Measurements from ENCODE around the gene ASB9. TPM values are rescaled to one million over a fixed set of nuclear protein-coding genes. Genes with fewer than 3 reads are reported as not detected.
"Not testable (repeated sequence)": the region's sequence is repeated elsewhere in the genome, so short reads cannot be mapped to it uniquely, and the experiment has no call there.

The ASB9 gene
- total and polyA plus RNA-seq, 2 donors (not counting 3 experiments of a cell fraction or from before 2014, with no cell fraction given) = 6.5 to 7.6 TPM

DNA sequence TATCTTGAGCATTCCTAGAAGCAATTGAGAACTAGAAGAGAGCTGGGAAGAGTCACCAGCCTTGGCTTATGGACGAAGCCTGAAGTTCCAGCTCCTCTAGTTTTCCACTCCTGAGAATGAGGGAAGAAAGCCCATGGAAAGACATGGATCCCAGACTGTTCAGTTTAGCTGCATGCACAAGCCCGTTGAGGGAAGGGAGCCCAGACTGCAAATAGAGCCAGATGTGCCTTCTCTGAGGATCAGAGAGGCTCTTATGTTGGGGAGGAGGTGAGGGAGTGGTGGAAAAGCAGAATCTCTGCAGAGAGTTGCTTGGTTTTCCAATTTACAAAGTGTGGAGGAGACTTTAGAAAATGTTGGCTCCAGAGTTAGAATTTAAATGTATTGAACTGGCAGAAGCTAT lies 69.0 kb downstream of the ASB9 start:
- H3K36me3 ChIP-seq (ENCODE audit: control insufficient read depth in 2 of 2, extremely low read depth in 1 of 2, insufficient read depth in 2 of 2, low read length in 2 of 2) = no peaks in the 10 kb centered on the region
- no peaks in the 10 kb centered on the region for H3K9me3 ChIP-seq (replicated peaks; ENCODE audit: control insufficient read depth, insufficient read depth, low read length)
- no peaks in the 10 kb centered on the region for H3K79me2 ChIP-seq (ENCODE audit: control insufficient read depth, insufficient read depth, low read length)
- H2AFZ ChIP-seq (ENCODE audit: low read depth, low read length) = no peak overlapping the region
- TF ChIP-seq, protein P1, sequence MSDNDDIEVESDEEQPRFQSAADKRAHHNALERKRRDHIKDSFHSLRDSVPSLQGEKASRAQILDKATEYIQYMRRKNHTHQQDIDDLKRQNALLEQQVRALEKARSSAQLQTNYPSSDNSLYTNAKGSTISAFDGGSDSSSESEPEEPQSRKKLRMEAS (IDR thresholded peaks at IDR 0.05; ENCODE audit: insufficient read depth, insufficient read length) = no peak
- TF ChIP-seq JUN (IDR thresholded peaks at IDR 0.05; ENCODE audit: borderline replicate concordance, insufficient read depth, insufficient read length, low read depth) = no peak
- TF ChIP-seq GATA2 (IDR thresholded peaks at IDR 0.05; ENCODE audit: insufficient read depth, insufficient read length, low read depth, low read length) = no peak
- no peak for TF ChIP-seq POLR2AphosphoS5 (IDR thresholded peaks at IDR 0.05; ENCODE audit: insufficient read depth, low read depth, low read length)
- TF ChIP-seq FOS (IDR thresholded peaks at IDR 0.05; ENCODE audit: borderline replicate concordance, insufficient read depth, low read length) = no peak
- no peak for TF ChIP-seq EZH2 (IDR thresholded peaks at IDR 0.05; ENCODE audit: borderline replicate concordance, low read depth, low read length, severe bottlenecking)
- TF ChIP-seq POLR2A (IDR thresholded peaks at IDR 0.05; ENCODE audit: low read depth, low read length) = no peak
- TF ChIP-seq, protein P2, sequence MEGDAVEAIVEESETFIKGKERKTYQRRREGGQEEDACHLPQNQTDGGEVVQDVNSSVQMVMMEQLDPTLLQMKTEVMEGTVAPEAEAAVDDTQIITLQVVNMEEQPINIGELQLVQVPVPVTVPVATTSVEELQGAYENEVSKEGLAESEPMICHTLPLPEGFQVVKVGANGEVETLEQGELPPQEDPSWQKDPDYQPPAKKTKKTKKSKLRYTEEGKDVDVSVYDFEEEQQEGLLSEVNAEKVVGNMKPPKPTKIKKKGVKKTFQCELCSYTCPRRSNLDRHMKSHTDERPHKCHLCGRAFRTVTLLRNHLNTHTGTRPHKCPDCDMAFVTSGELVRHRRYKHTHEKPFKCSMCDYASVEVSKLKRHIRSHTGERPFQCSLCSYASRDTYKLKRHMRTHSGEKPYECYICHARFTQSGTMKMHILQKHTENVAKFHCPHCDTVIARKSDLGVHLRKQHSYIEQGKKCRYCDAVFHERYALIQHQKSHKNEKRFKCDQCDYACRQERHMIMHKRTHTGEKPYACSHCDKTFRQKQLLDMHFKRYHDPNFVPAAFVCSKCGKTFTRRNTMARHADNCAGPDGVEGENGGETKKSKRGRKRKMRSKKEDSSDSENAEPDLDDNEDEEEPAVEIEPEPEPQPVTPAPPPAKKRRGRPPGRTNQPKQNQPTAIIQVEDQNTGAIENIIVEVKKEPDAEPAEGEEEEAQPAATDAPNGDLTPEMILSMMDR (IDR thresholded peaks at IDR 0.05; ENCODE audit: extremely low read depth in 1 of 2, insufficient read depth in 1 of 2, low read depth in 1 of 2, low read length in 2 of 2) = no peak
- no peak for TF ChIP-seq MYC (IDR thresholded peaks at IDR 0.05; ENCODE audit: low read depth, low read length)
- H3K9ac ChIP-seq (replicated peaks; ENCODE audit: extremely low read depth, insufficient read depth, low read length) = no peak overlapping the region
- no peak overlapping the region for H3K4me3 ChIP-seq (replicated peaks in 1 of 3; ENCODE audit: insufficient read depth in 1 of 3, low read depth in 1 of 3, low read length in 3 of 3)
- dilution Hi-C loops (cut with MboI; ENCODE audit: extremely low pct_ligation_motif_present, low sequenced_read_pairs) (no loop called here), intact Hi-C loops (cut with micrococcal nuclease) (no loop called here)
- no peaks in the 10 kb centered on the region for H3K4me1 ChIP-seq (ENCODE audit: control insufficient read depth, extremely low read depth, insufficient read depth, low read length)
- BruUV-seq (replicated peaks) = no TSS peak
- ChIA-PET CTCF (no interaction called here), POLR2A (no interaction called here)
- DNase-seq (ENCODE audit: low read depth, low spot score) = no peak
- H3K27ac ChIP-seq (ENCODE audit: insufficient read depth, low read depth, low read length) = no peak overlapping the region
- no peaks in the 10 kb centered on the region for H3K9me1 ChIP-seq (replicated peaks; ENCODE audit: control insufficient read depth, extremely low read depth, insufficient read depth, low read length)
- H3K4me2 ChIP-seq (ENCODE audit: insufficient read depth, low read length) = no peak overlapping the region
- no peak for FAIRE-seq
- H4K20me1 ChIP-seq (replicated peaks; ENCODE audit: control insufficient read depth, extremely low read depth, insufficient read depth, low read length) = no peaks in the 10 kb centered on the region
- no peaks in the 10 kb centered on the region for H3K27me3 ChIP-seq (ENCODE audit: control insufficient read depth in 2 of 2, insufficient read depth in 2 of 2, low read length in 2 of 2)

- H3K79me2 ChIP-seq (ENCODE audit: control insufficient read depth, insufficient read depth, low read length); dilution Hi-C loops (cut with MboI; ENCODE audit: extremely low pct_ligation_motif_present, low sequenced_read_pairs); H3K27ac ChIP-seq (ENCODE audit: insufficient read depth, low read depth, low read length); H3K4me1 ChIP-seq (ENCODE audit: control insufficient read depth, extremely low read depth, insufficient read depth, low read length); H3K9me1 ChIP-seq (replicated peaks; ENCODE audit: control insufficient read depth, extremely low read depth, insufficient read depth, low read length); H2AFZ ChIP-seq (ENCODE audit: low read depth, low read length); H4K20me1 ChIP-seq (replicated peaks; ENCODE audit: control insufficient read depth, extremely low read depth, insufficient read depth, low read length); H3K9me3 ChIP-seq (replicated peaks; ENCODE audit: control insufficient read depth, insufficient read depth, low read length); BruUV-seq (replicated peaks); POLR2A ChIA-PET; FAIRE-seq; H3K9ac ChIP-seq (replicated peaks; ENCODE audit: extremely low read depth, insufficient read depth, low read length); H3K27me3 ChIP-seq (ENCODE audit: control insufficient read depth in 2 of 2, insufficient read depth in 2 of 2, low read length in 2 of 2); H3K4me2 ChIP-seq (ENCODE audit: insufficient read depth, low read length); H3K36me3 ChIP-seq (ENCODE audit: control insufficient read depth in 2 of 2, extremely low read depth in 1 of 2, insufficient read depth in 2 of 2, low read length in 2 of 2); intact Hi-C loops (cut with micrococcal nuclease); CTCF ChIA-PET; DNase-seq (ENCODE audit: low read depth, low spot score); H3K4me3 ChIP-seq (replicated peaks in 1 of 3; ENCODE audit: insufficient read depth in 1 of 3, low read depth in 1 of 3, low read length in 3 of 3): not testable (repeated sequence)
Observed at GRCh38 chrX:15198608-15199202, 71.2 kb downstream of the ASB9 start.

Data from endothelial cell of umbilical vein (primary cell).